PC-3 (cell line): ENCODE results near the gene BNIP5. TPM values are rescaled to one million over a fixed set of nuclear protein-coding genes. Genes with fewer than 3 reads are reported as not detected.

Experiments used
- ATAC-seq: fragments of 200-7000 bp; cut with Tn5 transposase; 2 replicates; pipeline ENCODE4 v1.9.1; 2020; ENCODE audit warnings: mild to moderate bottlenecking, moderate library complexity
- BruUV-seq: library from RNA; stranded (reverse); fragments of 400-500 nt; replicated peaks from 2 replicates; lab custom pipeline; 2021; lab: Mats Ljungman, UMichigan
- CTCF ChIA-PET: fragments of 300-600 bp; sonication (Branson Sonifier 250); formaldehyde crosslinking; loops from one replicate; lab custom pipeline; 2022; ENCODE audit warnings: antibody characterized with exemption; lab: Charles Lee
- POLR2A ChIA-PET: fragments of 300-600 bp; sonication (Branson Sonifier 250); formaldehyde crosslinking; loops from one replicate; lab custom pipeline; 2022; ENCODE audit warnings: antibody characterized with exemption; ENCODE audit not compliant: unreplicated experiment; lab: Charles Lee
- DNase-seq: peaks from one replicate; pipeline ENCODE4 v3.0.0-alpha.2; 2015
- H2AFZ ChIP-seq: fragments of 300-600 bp; sonication (generic); 2 replicates; pipeline ENCODE4 v1.6.0; 2016; ENCODE audit warnings: antibody characterized with exemption, low read length
- H3F3A ChIP-seq: fragments of 300-600 bp; sonication (generic); one replicate; pipeline ENCODE4 v1.6.0; 2017; ENCODE audit warnings: antibody characterized with exemption, low read length, control low read depth, mild to moderate bottlenecking; ENCODE audit not compliant: unreplicated experiment
- H3K27ac ChIP-seq: fragments of 300-600 bp; sonication (generic); 2 replicates; pipeline ENCODE4 v1.5.1; 2016; ENCODE audit warnings: mild to moderate bottlenecking, low read length
- H3K27me3 ChIP-seq: fragments of 300-600 bp; sonication (generic); 2 replicates; pipeline ENCODE4 v1.6.1; 2016; ENCODE audit warnings: low read length, mixed read lengths
- H3K36me3 ChIP-seq: fragments of 300-600 bp; sonication (generic); 2 replicates; pipeline ENCODE4 v1.6.1; 2016; ENCODE audit warnings: low read depth, mixed run types, low read length, mixed read lengths
- H3K4me1 ChIP-seq: fragments of 300-600 bp; sonication (generic); 2 replicates; pipeline ENCODE4 v1.5.1; 2016; ENCODE audit warnings: low read length; ENCODE audit not compliant: insufficient read depth
- H3K4me2 ChIP-seq: fragments of 300-600 bp; sonication (generic); 2 replicates; pipeline ENCODE4 v1.6.0; 2016; ENCODE audit warnings: low read length
- H3K4me3 ChIP-seq: fragments of 300-600 bp; sonication (generic); 2 replicates; pipeline ENCODE4 v1.5.1; 2016; ENCODE audit warnings: mild to moderate bottlenecking, low read length, mixed read lengths
- H3K79me2 ChIP-seq: fragments of 300-600 bp; sonication (generic); 2 replicates; pipeline ENCODE4 v1.6.1; 2017; ENCODE audit warnings: low read length, mixed read lengths
- H3K9ac ChIP-seq: fragments of 300-600 bp; sonication (generic); 2 replicates; pipeline ENCODE4 v1.6.0; 2016; ENCODE audit warnings: mild to moderate bottlenecking, low read length
- H3K9me2 ChIP-seq: fragments of 300-600 bp; sonication (generic); replicated peaks from 2 replicates; pipeline ENCODE4 v1.6.1; 2016; ENCODE audit warnings: mixed run types, low read length, mixed read lengths
- H3K9me3 ChIP-seq: fragments of 300-600 bp; sonication (generic); 2 replicates; pipeline ENCODE4 v1.6.1; 2016; ENCODE audit warnings: low read length, mixed read lengths
- H4K20me1 ChIP-seq: fragments of 300-600 bp; sonication (generic); 2 replicates; pipeline ENCODE4 v1.6.1; 2016; ENCODE audit warnings: low read length, mixed read lengths
- CTCF ChIP-seq: fragments of 300-600 bp; sonication (generic); conservative IDR thresholded peaks from 2 replicates; pipeline ENCODE4 v1.5.1; 2017; ENCODE audit warnings: antibody characterized with exemption, low read depth, mild to moderate bottlenecking, low read length
- EZH2 ChIP-seq: fragments of 300-600 bp; sonication (generic); IDR thresholded peaks from one replicate; pipeline ENCODE4 v1.6.1; 2017; ENCODE audit warnings: antibody characterized with exemption, mild to moderate bottlenecking, low read length; ENCODE audit not compliant: unreplicated experiment
- EZH2phosphoT487 ChIP-seq: fragments of 300-600 bp; sonication (generic); IDR thresholded peaks from 2 replicates; pipeline ENCODE4 v1.6.1; 2018; ENCODE audit warnings: mild to moderate bottlenecking, antibody characterized with exemption, low read length, borderline replicate concordance
- intact Hi-C: fragments of 100-400 bp; cut with micrococcal nuclease; formaldehyde crosslinking; loops from 2 replicates; pipeline ENCODE4 v1.9.0; 2023
- total RNA-seq: library from RNA; depleted of rRNA; stranded (reverse); fragments of >200 nt; gene quantifications from 2 replicates; pipeline ENCODE4 v1.2.3, GENCODE V29; 2014

The BNIP5 gene
- total RNA-seq, 1 experiment from 2014 or later: not detected

- no peak for DNase-seq
- Histone ChIP-seq H3F3A (no peaks in the 10 kb centered on the region), H2AFZ (no peak overlapping the region), H4K20me1 (no peaks in the 10 kb centered on the region), H3K9me3 (no peaks in the 10 kb centered on the region), H3K4me3 (no peak overlapping the region), H3K9ac (no peak overlapping the region), H3K4me1 (no peaks in the 10 kb centered on the region), H3K36me3 (no peaks in the 10 kb centered on the region), H3K79me2 (no peaks in the 10 kb centered on the region), H3K9me2 (no peaks in the 10 kb centered on the region), H3K27ac (no peak overlapping the region), H3K27me3 (peaks cover 47% of the 10 kb centered on the region), H3K4me2 (no peak overlapping the region)
- no peak for ATAC-seq
- ChIA-PET CTCF (no interaction called here), POLR2A (interaction anchor here (0.7 kb wide), 1 partner anchor 159 kb away, joined by 5 read pairs; no protein-coding TSS in a partner anchor)
- TF ChIP-seq EZH2phosphoT487 (no peak), EZH2 (no peak), CTCF (no peak)
- intact Hi-C loops: no loop called here
- BruUV-seq: no TSS peak
Measured at GRCh38 chr6:36280467-36280866, 56.2 kb downstream of the BNIP5 start.

- no peak for ATAC-seq
- Histone ChIP-seq H3K4me3 (no peak overlapping the region), H2AFZ (no peak overlapping the region), H3K27me3 (peaks cover 64% of the 10 kb centered on the region), H3K9me3 (no peaks in the 10 kb centered on the region), H3K9me2 (no peaks in the 10 kb centered on the region), H3K9ac (no peak overlapping the region), H3K4me2 (no peak overlapping the region), H3K27ac (no peak overlapping the region), H3K4me1 (no peaks in the 10 kb centered on the region), H4K20me1 (no peaks in the 10 kb centered on the region), H3K79me2 (no peaks in the 10 kb centered on the region), H3F3A (no peaks in the 10 kb centered on the region), H3K36me3 (no peaks in the 10 kb centered on the region)
- intact Hi-C loops: no loop called here
- no TSS peak for BruUV-seq
- DNase-seq: no peak
- no peak for TF ChIP-seq CTCF
- TF ChIP-seq EZH2phosphoT487: no peak
- TF ChIP-seq EZH2: no peak
- ChIA-PET CTCF (no interaction called here), POLR2A (no interaction called here)
Measured at GRCh38 chr6:36277946-36278470, 58.7 kb downstream of the BNIP5 start.
